A549 (cell line): ENCODE results near the gene ZFHX2. TPM values are rescaled to one million over a fixed set of nuclear protein-coding genes. Genes with fewer than 3 reads are reported as not detected.

Experiments
- ATAC-seq, 2 experiments: fragments of 200-7000 bp in 1 of 2; fragments of >200 bp in 1 of 2; cut with Nextera tagmentation in 1 of 2; cut with Tn5 transposase in 1 of 2; 3 replicates each; pipeline versions ENCODE4 v1.8.0 to v1.9.1; 2018 to 2020; ENCODE audit warnings: mild to moderate bottlenecking in 1 of 2, moderate library complexity in 1 of 2
- CTCF ChIA-PET: fragments of 300-600 bp; sonication (Branson Sonifier 250); formaldehyde crosslinking; extraction: SDS; loops from one replicate; lab custom pipeline; 2021; ENCODE audit warnings: antibody characterized with exemption, inconsistent platforms; lab: Yijun Ruan, JAX
- POLR2A ChIA-PET: fragments of 350-600 bp; formaldehyde crosslinking; extraction: SDS; loops from one replicate; lab custom pipeline; 2021; ENCODE audit warnings: antibody characterized with exemption, inconsistent platforms; lab: Yijun Ruan, JAX
- DNase-seq, 2 experiments: peaks; one replicate each; pipeline versions ENCODE4 v3.0.0 to v3.0.0-alpha.2; 2011 to 2016; ENCODE audit warnings: low read depth in 1 of 2, low spot score in 1 of 2
- FAIRE-seq: peaks from 2 replicates; lab custom pipeline; 2011; peaks lifted over from hg19 to GRCh38; lab: Jason Lieb, UNC
- H3K27ac ChIP-seq, 2 experiments: fragments of >200 bp; sonication (Bioruptor Twin); formaldehyde crosslinking; 3 replicates each; pipeline ENCODE4 v1.5.1; 2016 to 2017
- H3K4me1 ChIP-seq: fragments of >200 bp; sonication (Bioruptor Twin); formaldehyde crosslinking; 3 replicates; pipeline ENCODE4 v1.6.1; 2016
- H3K4me2 ChIP-seq: fragments of >200 bp; sonication (Bioruptor Twin); formaldehyde crosslinking; 3 replicates; pipeline ENCODE4 v1.6.1; 2016
- H3K4me3 ChIP-seq: fragments of >200 bp; sonication (Bioruptor Twin); formaldehyde crosslinking; 3 replicates; pipeline ENCODE4 v1.5.1; 2016
- H3K9me3 ChIP-seq: fragments of >200 bp; sonication (Bioruptor Twin); formaldehyde crosslinking; 3 replicates; pipeline ENCODE4 v1.6.1; 2016
- BHLHE40 ChIP-seq: IDR thresholded peaks from 2 replicates; pipeline ENCODE4 v1.6.1; 2012; ENCODE audit warnings: low read depth, low read length, inconsistent platforms
- CBX2 ChIP-seq: fragments of 200-600 bp; sonication (generic); IDR thresholded peaks from 2 replicates; pipeline ENCODE4 v1.6.1; 2016; ENCODE audit warnings: low read depth, mild to moderate bottlenecking, borderline replicate concordance
- CHD4 ChIP-seq: fragments of 200-600 bp; sonication (generic); IDR thresholded peaks from 2 replicates; pipeline ENCODE4 v1.6.1; 2016; ENCODE audit warnings: antibody characterized with exemption, mild to moderate bottlenecking, borderline replicate concordance
- EHF ChIP-seq: fragments of 250-450 bp; sonication (Bioruptor Pico); IDR thresholded peaks from 2 replicates; pipeline ENCODE4 v1.5.0; 2020; ENCODE audit warnings: mild to moderate bottlenecking
- EHMT2 ChIP-seq: fragments of 200-600 bp; sonication (generic); IDR thresholded peaks from 2 replicates; pipeline ENCODE4 v1.6.1; 2016; ENCODE audit warnings: antibody characterized with exemption, low read depth, mild to moderate bottlenecking, moderate library complexity
- ESRRA ChIP-seq: fragments of 150-350 bp; IDR thresholded peaks from 2 replicates; pipeline ENCODE4 v1.6.1; 2014; ENCODE audit warnings: mild to moderate bottlenecking, low read length, borderline replicate concordance
- FOSL2 ChIP-seq, 2 experiments: fragments of 450-650 bp in 1 of 2; fragments of >200 bp in 1 of 2; sonication (Bioruptor Twin) in 1 of 2; formaldehyde crosslinking; IDR thresholded peaks; 2 replicates each; pipeline versions ENCODE4 v1.5.0 to v1.6.1; 2016 to 2020; ENCODE audit warnings: mild to moderate bottlenecking in 1 of 2, moderate library complexity in 1 of 2
- HDAC2 ChIP-seq: fragments of 200-600 bp; sonication (generic); IDR thresholded peaks from 2 replicates; pipeline ENCODE4 v1.6.1; 2016
- HEYL ChIP-seq: fragments of 250-450 bp; sonication (Bioruptor Pico); IDR thresholded peaks from 2 replicates; pipeline ENCODE4 v1.8.0; 2021; ENCODE audit warnings: mild to moderate bottlenecking, moderate library complexity
- HOXB5 ChIP-seq: fragments of 250-450 bp; sonication (Bioruptor Pico); IDR thresholded peaks from 2 replicates; pipeline ENCODE4 v1.5.0; 2020; ENCODE audit warnings: mild to moderate bottlenecking, moderate library complexity
- JUN ChIP-seq, 2 experiments: fragments of >200 bp; sonication (Bioruptor Twin); formaldehyde crosslinking; IDR thresholded peaks; 2 replicates in 1 of 2; 3 replicates in 1 of 2; pipeline ENCODE4 v1.6.1; 2016 to 2017
- KDM1A ChIP-seq: fragments of 200-600 bp; sonication (generic); IDR thresholded peaks from 2 replicates; pipeline ENCODE4 v1.6.1; 2016; ENCODE audit warnings: low read depth, mild to moderate bottlenecking
- KDM5A ChIP-seq: fragments of 200-600 bp; sonication (generic); IDR thresholded peaks from 2 replicates; pipeline ENCODE4 v1.6.1; 2016; ENCODE audit warnings: antibody characterized with exemption, mild to moderate bottlenecking
- MAFK ChIP-seq: fragments of 450-650 bp; IDR thresholded peaks from 2 replicates; pipeline ENCODE4 v1.6.1; 2014; ENCODE audit not compliant: partially characterized antibody
- MYC ChIP-seq: IDR thresholded peaks from 2 replicates; pipeline ENCODE4 v1.6.1; 2012; ENCODE audit warnings: mild to moderate bottlenecking, inconsistent platforms, low read length, improper control_type of control experiment, borderline replicate concordance
- NR3C1 ChIP-seq: fragments of >200 bp; sonication (Bioruptor Twin); formaldehyde crosslinking; IDR thresholded peaks from 3 replicates; pipeline ENCODE4 v1.6.1; 2017
- POLR2A ChIP-seq: IDR thresholded peaks from 2 replicates; pipeline ENCODE4 v1.6.1; 2012; ENCODE audit warnings: mild to moderate bottlenecking, low read length
- RFX5 ChIP-seq: fragments of 450-650 bp; IDR thresholded peaks from 2 replicates; pipeline ENCODE4 v1.7.1; 2014; ENCODE audit warnings: antibody characterized with exemption, mild to moderate bottlenecking, moderate library complexity
- SREBF2 ChIP-seq: fragments of 450-650 bp; IDR thresholded peaks from 2 replicates; pipeline ENCODE4 v1.6.1; 2014; ENCODE audit warnings: mild to moderate bottlenecking, moderate library complexity
- ZNF302 ChIP-seq: fragments of 250-450 bp; sonication (Bioruptor Pico); IDR thresholded peaks from 2 replicates; pipeline ENCODE4 v1.9.0; 2021; ENCODE audit warnings: inconsistent platforms, mild to moderate bottlenecking, moderate library complexity
- WGBS: methylation state at CpG from one replicate; pipeline ENCODE4 v1.1.6; 2017; ENCODE audit errors: missing lambda C conversion rate; 5-methylcytosine and 5-hydroxymethylcytosine counted together
- polyA plus RNA-seq, 4 experiments: library from polyadenylated mRNA; depleted of rRNA in 3 of 4; stranded (reverse); fragments of >200 nt; fragmentation: RNase III in 1 of 4; extraction: RNeasy Plus Mini Kit Qiagen cat#74134 plus additional on column Dnase treatment in 1 of 4; gene quantifications; 2 replicates in 3 of 4; 3 replicates in 1 of 4; pipeline ENCODE4 v1.2.3, GENCODE V29; 2011 to 2017
- TF ChIP-seq, protein P1 (sequence below): fragments of 450-650 bp; IDR thresholded peaks from 2 replicates; pipeline ENCODE4 v1.6.1; 2014; ENCODE audit warnings: antibody characterized with exemption
- TF ChIP-seq, protein P2 (sequence below): IDR thresholded peaks from 2 replicates; pipeline ENCODE4 v1.6.1; 2012
- TF ChIP-seq, protein P3 (sequence below): IDR thresholded peaks from 2 replicates; pipeline ENCODE4 v1.6.1; 2012

Gene ZFHX2
- polyA plus RNA-seq, 2 of the 4 experiments (the other 2 are of a cell fraction): 0.34 to 1.1 TPM

DNA sequence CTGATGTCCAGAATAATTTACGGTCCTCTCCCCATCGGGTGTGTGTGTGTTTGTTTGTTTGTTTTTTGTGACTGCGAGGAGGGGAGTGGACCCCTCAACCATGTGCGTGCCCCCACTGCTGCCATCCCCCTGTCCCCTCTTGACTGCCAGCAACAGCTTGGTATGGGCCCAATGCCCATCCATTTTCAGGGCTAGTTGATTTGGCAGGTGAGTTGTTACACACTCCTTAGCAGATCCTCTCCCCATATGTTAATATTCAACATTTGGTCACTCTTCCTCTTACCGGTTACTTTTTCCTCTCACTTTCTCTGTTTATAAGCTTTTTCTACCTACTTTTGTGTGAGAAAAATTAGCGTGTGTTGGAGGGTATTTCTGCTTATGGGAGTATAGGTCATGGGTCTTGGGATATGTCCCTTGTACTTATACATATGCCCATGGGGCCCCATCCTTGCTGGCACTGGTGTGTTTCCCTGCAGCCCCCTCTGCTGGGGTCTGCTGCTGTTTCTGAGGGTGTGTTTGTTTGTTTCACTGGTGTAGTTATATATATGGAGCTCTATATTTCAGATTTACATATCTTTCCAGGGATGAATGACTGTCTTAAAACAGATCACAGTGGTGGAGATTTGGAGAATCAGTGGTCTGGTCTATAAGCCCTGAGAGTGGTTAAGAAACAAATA lies 33.8 kb downstream of the ZFHX2 start:
- CTCF ChIA-PET: interaction anchor here (0.6 to 2.2 kb wide), 4 partner anchors 16 to 42 kb away, joined by 3 to 8 read pairs (median 6); no protein-coding TSS in a partner anchor
- POLR2A ChIA-PET: no interaction called here
- no peaks in the 10 kb centered on the region for H3K4me1 ChIP-seq
- H3K27ac ChIP-seq: no peak overlapping the region
- no peak for DNase-seq
- FAIRE-seq: no peak
- no peak overlapping the region for H3K4me3 ChIP-seq
- WGBS: 52% methylated on average over 6 of the region's 6 CpGs
- no peaks in the 10 kb centered on the region for H3K9me3 ChIP-seq
- TF ChIP-seq RFX5: no peak
- no peak for TF ChIP-seq MYC
- TF ChIP-seq NR3C1: no peak
- TF ChIP-seq EHF: no peak
- no peak for TF ChIP-seq CHD4
- ATAC-seq: no peak
- no peak overlapping the region for H3K4me2 ChIP-seq

DNA sequence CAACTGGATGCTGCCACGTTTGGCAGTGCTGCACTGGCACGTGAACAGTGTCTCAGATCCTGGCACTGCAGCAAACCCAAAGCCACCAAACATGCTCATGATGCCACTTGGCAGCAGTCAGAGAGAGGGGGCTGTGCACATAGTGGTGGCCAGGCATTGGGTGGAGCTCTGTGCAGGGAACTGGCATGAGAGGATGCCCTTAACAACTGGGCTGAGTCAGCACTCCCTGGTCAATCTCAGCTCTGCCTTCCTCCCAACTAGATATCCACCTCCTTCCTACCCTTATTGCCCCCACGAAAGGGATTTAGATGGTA lies 37.0 kb downstream of the ZFHX2 start:
- FAIRE-seq: no peak
- no peaks in the 10 kb centered on the region for H3K9me3 ChIP-seq
- 33% methylated on average over 3 of the region's 3 CpGs for WGBS

DNA sequence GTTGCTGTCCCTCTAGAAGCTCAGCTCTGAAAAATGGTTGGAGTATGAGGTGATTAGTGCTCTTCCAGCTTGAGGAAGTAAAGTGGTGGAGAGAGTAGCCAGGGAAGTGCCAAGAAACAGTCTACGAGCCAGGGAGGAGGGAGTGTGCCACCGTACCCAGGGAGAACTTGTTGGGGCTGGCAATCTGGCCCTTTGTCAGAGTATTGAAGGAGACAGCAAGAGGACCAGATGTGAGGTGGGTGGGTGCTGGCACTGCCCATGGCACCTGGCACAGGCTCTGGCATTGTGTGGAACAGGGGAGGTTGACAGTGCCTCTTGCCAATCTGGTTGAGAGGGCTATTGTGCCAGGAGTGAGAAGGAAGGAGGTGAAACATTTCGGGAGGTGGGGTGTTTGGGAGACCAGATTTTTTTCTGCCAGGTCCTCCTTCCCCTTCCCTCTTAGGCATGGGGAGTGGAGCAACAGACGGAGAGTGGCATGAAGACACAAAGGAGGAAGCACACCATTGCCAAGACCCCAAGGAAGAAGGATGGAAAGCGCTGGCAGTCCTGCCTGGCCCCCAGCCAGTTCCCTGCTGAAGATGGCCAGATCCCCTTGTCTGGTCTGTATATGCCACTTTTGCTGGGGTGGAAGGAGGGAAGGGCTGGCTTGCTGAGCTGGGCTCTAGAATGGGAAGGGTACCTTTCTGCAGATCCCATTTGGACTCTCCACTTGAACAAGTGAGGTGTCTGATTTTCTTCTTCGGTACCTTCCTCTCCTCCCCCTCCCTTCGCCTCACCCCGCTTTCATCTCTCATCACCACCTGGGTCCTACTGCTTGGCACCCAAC lies 37.5 kb downstream of the ZFHX2 start:
- ATAC-seq: no peak
- H3K9me3 ChIP-seq: no peaks in the 10 kb centered on the region
- WGBS: 73% methylated on average over 8 of the region's 8 CpGs
- TF ChIP-seq HDAC2 (no peak), HEYL (CRISPR knock-in tag) (no peak), CHD4 (no peak), NR3C1 (no peak), KDM5A (no peak), RFX5 (no peak), CBX2 (no peak), ESRRA (no peak), KDM1A (no peak), POLR2A (no peak), MYC (no peak), BHLHE40 (no peak), SREBF2 (no peak), HOXB5 (CRISPR knock-in tag) (no peak), ZNF302 (CRISPR knock-in tag) (no peak), JUN (IDR thresholded peaks at IDR 0.05) (no peak)
- TF ChIP-seq, protein P1, sequence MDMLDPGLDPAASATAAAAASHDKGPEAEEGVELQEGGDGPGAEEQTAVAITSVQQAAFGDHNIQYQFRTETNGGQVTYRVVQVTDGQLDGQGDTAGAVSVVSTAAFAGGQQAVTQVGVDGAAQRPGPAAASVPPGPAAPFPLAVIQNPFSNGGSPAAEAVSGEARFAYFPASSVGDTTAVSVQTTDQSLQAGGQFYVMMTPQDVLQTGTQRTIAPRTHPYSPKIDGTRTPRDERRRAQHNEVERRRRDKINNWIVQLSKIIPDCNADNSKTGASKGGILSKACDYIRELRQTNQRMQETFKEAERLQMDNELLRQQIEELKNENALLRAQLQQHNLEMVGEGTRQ: no peak
- TF ChIP-seq, all 56 proteins: peak for 0
- Histone ChIP-seq H3K27ac (no peak overlapping the region), H3K4me2 (no peak overlapping the region), H3K4me1 (no peaks in the 10 kb centered on the region), H3K4me3 (no peak overlapping the region)
- POLR2A ChIA-PET: no interaction called here
- CTCF ChIA-PET: interaction anchor here (0.5 kb wide), 1 partner anchor 24 kb away, joined by 3 read pairs; no protein-coding TSS in a partner anchor
- FAIRE-seq (no peak), DNase-seq (no peak)

More for the DNA sequence above, 37.0 kb downstream of the ZFHX2 start:
- ATAC-seq (no peak), DNase-seq (no peak)
- Histone ChIP-seq H3K4me3 (no peak overlapping the region), H3K27ac (no peak overlapping the region), H3K4me2 (no peak overlapping the region), H3K4me1 (no peaks in the 10 kb centered on the region)
- CTCF ChIA-PET: interaction anchor here (1.0 kb wide), 2 partner anchors 13 to 46 kb away, joined by 3 to 4 read pairs; no protein-coding TSS in a partner anchor
- TF ChIP-seq HDAC2: no peak
- no peak for TF ChIP-seq FOSL2 (IDR thresholded peaks at IDR 0.05)
- TF ChIP-seq FOSL2 (CRISPR knock-in tag; IDR thresholded peaks at IDR 0.05): no peak
- TF ChIP-seq MAFK: peak; percentile 14
- TF ChIP-seq, protein P2, sequence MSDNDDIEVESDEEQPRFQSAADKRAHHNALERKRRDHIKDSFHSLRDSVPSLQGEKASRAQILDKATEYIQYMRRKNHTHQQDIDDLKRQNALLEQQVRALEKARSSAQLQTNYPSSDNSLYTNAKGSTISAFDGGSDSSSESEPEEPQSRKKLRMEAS: no peak
- TF ChIP-seq, protein P3, sequence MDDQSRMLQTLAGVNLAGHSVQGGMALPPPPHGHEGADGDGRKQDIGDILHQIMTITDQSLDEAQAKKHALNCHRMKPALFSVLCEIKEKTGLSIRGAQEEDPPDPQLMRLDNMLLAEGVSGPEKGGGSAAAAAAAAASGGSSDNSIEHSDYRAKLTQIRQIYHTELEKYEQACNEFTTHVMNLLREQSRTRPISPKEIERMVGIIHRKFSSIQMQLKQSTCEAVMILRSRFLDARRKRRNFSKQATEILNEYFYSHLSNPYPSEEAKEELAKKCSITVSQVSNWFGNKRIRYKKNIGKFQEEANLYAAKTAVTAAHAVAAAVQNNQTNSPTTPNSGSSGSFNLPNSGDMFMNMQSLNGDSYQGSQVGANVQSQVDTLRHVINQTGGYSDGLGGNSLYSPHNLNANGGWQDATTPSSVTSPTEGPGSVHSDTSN: no peak
- no peak for TF ChIP-seq EHMT2
- TF ChIP-seq POLR2A: no peak
- POLR2A ChIA-PET: no interaction called here
